NCI-H774 (cell line): ENCODE measurements around the gene MEP1A.
A peak's percentile ranks its signal among the peaks of the same experiment; 100 is the strongest.

Experiments
- DNase-seq: peaks from one replicate; lab custom pipeline; 2025; lab: John Stamatoyannopoulos, UW

Gene MEP1A

GRCh38 chr6:46776070-46776712 lies 17.0 kb upstream of the MEP1A start:
- no peak for DNase-seq

- no peak for DNase-seq
These were observed 15.5 kb upstream of the MEP1A start for GRCh38 chr6:46777476-46778346.

GRCh38 chr6:46781478-46782378 lies 11.5 kb upstream of the MEP1A start:
- peak; percentile 62 for DNase-seq

GRCh38 chr6:46784535-46784934 lies 8.7 kb upstream of the MEP1A start:
- DNase-seq: no peak

GRCh38 chr6:46787871-46788540 lies 5.2 kb upstream of the MEP1A start:
- DNase-seq: no peak

- DNase-seq: no peak
These were observed 4.4 kb upstream of the MEP1A start for GRCh38 chr6:46788791-46789190.

- DNase-seq: no peak
These were observed 3.5 kb upstream of the MEP1A start for GRCh38 chr6:46789434-46790354.

GRCh38 chr6:46790355-46790874 lies 2.8 kb upstream of the MEP1A start:
- no peak for DNase-seq

GRCh38 chr6:46792635-46793034 lies 554 bp upstream of the MEP1A start:
- no peak for DNase-seq

- no peak for DNase-seq
These were observed 879 bp downstream of the MEP1A start for GRCh38 chr6:46794068-46794467.

GRCh38 chr6:46795816-46796215 lies 2.6 kb downstream of the MEP1A start:
- no peak for DNase-seq

- DNase-seq: no peak
These were observed 3.8 kb downstream of the MEP1A start for GRCh38 chr6:46796848-46797580.

GRCh38 chr6:46799657-46800056 lies 6.5 kb downstream of the MEP1A start:
- no peak for DNase-seq

GRCh38 chr6:46808806-46809205 lies 15.6 kb downstream of the MEP1A start:
- DNase-seq: no peak

GRCh38 chr6:46815130-46815529 lies 21.9 kb downstream of the MEP1A start:
- DNase-seq: no peak

- no peak for DNase-seq
These were observed 23.4 kb downstream of the MEP1A start for GRCh38 chr6:46816626-46817025.

- no peak for DNase-seq
These were observed 26.4 kb downstream of the MEP1A start for GRCh38 chr6:46819561-46819960.

GRCh38 chr6:46821458-46821881 lies 28.3 kb downstream of the MEP1A start:
- DNase-seq: no peak

- DNase-seq: no peak
These were observed 35.8 kb downstream of the MEP1A start for GRCh38 chr6:46828939-46829338.

- no peak for DNase-seq
These were observed 39.6 kb downstream of the MEP1A start for GRCh38 chr6:46832816-46833215.
